Activated CD4-positive, alpha-beta T cell treated with anti-CD3 and anti-CD28 coated beads, Interleukin-2, amount 10 ng/mL, durations not matched to agents 24 days and 14 days (primary cell): ENCODE measurements around the gene EIF4H. TPM values are rescaled to one million over a fixed set of nuclear protein-coding genes. Genes with fewer than 3 reads are reported as not detected.
"Not testable (repeated sequence)": the region's sequence is repeated elsewhere in the genome, so short reads cannot be mapped to it uniquely, and the experiment has no call there.

Source experiments
- DNase-seq: peaks from one replicate; pipeline ENCODE4 v3.0.0; 2022
- H3K27ac Mint-ChIP-seq: one replicate; pipeline ENCODE4 v1.8.0; 2022; ENCODE audit warnings: mild to moderate bottlenecking, mixed read lengths
- H3K27me3 Mint-ChIP-seq: one replicate; pipeline ENCODE4 v1.8.0; 2022; ENCODE audit warnings: mixed read lengths
- H3K36me3 Mint-ChIP-seq: one replicate; pipeline ENCODE4 v1.8.0; 2022; ENCODE audit warnings: low read depth, mild to moderate bottlenecking, mixed read lengths
- H3K4me1 Mint-ChIP-seq: one replicate; pipeline ENCODE4 v1.8.0; 2021; ENCODE audit warnings: mixed read lengths
- H3K4me3 Mint-ChIP-seq: one replicate; pipeline ENCODE4 v1.8.0; 2022; ENCODE audit warnings: mild to moderate bottlenecking, moderate library complexity, mixed read lengths
- H3K9me3 Mint-ChIP-seq: one replicate; pipeline ENCODE4 v1.8.0; 2021; ENCODE audit warnings: mixed read lengths
- intact Hi-C: fragments of 100-400 bp; cut with micrococcal nuclease; formaldehyde crosslinking; loops from one replicate; pipeline ENCODE4 v1.15.1; 2023
- total RNA-seq: library from RNA; stranded (reverse); gene quantifications from 2 replicates; pipeline ENCODE4 v1.2.3, GENCODE V29; 2022

The EIF4H gene
- total RNA-seq, 1 donor from 2014 or later: 389 TPM

DNA sequence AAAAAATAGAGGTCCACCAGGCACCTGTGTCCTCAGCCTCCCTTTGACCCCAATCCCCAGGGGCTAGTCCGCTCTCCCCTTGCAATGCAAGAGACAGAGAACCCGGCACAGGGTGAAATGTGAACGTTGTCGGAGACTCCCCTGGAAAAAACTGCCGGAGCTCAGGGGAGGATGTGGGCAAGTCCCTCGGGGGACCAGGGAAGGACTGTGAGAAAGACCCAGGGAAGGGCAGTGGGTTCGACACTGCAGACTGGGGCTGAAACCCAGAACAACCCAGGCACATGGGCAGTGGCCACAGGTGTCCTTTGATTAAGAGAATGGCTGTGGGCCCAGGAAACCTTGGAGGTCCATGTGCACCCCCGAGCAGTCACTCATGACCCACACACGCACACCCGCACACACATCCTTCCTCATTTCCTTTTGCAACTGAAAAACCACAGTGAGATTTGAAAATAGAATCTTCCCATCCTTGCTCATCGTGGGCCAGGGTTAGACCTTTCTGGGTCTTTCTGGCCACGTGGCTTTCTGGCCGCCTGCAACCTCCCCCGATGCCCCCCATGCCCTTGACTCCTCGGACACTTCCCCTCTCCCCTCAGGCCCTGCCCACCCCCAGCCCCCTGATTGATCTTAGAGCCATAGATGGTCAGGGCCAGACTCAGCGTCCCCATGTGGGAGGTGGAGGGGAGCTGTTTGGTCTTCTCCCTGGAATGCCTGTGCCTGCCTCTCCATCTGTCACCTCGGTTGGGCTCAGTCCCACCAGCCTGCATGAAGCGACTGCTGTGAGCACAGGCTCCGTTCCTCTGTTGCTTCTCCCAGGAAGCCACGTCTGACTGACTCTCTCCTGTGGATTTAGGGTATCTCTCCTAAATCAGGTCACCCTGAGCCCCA, 43.5 kb downstream of the EIF4H start:
- Mint-ChIP-seq H3K27me3 (no peaks in the 10 kb centered on the region), H3K4me1 (peaks cover 23% of the 10 kb centered on the region), H3K9me3 (no peaks in the 10 kb centered on the region), H3K4me3 (peak overlapping the region; percentile 55), H3K27ac (peak overlapping the region; percentile 86), H3K36me3 (peaks cover 8% of the 10 kb centered on the region)
- DNase-seq: peak; percentile 76
- intact Hi-C loops: no loop called here

DNA sequence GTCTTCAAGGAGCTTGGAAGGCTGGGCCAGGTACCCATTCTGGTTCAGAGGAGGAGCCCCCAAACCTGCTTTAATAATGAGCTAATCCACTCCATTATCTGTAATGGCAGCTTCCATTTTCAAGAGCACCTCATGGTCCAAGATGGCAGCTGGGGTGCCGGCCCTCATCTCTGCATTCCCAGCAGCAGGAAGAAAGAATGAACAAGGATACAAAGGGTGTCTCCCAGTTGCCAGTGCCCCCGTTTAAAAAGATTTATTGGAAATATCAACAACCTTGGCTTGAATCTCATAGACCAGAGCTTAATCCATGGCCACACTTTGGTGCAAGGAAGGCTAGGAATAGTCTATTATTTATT, 44.2 kb downstream of the EIF4H start:
- Mint-ChIP-seq H3K27ac (peak overlapping the region; percentile 86), H3K4me3 (peak overlapping the region; percentile 55), H3K9me3 (no peaks in the 10 kb centered on the region), H3K27me3 (no peaks in the 10 kb centered on the region), H3K4me1 (peaks cover 23% of the 10 kb centered on the region), H3K36me3 (peaks cover 8% of the 10 kb centered on the region)
- intact Hi-C loops: no loop called here
- no peak for DNase-seq

DNA sequence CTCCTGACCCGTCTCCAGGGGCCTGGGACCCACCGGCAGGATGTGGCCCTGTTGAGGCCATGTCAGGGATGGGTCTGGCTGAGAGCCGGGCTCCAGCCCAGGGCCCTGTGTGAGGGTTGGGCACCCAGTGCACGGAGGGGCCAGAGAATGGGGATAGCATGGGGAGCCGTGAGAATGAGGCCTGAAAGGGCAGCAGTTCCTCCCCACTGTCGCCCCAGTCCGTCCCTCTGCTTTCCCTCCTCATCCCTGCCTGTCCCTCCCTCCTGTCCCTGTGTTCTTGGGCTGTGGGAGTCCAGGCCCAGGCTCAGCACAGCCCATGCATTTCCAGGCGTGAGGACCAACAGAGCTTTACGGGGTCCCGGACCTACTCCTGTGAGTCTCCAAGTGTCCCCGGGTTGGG, 45.3 kb downstream of the EIF4H start:
- no peak overlapping the region for H3K27ac Mint-ChIP-seq
- H3K9me3 Mint-ChIP-seq: no peaks in the 10 kb centered on the region
- intact Hi-C loops: no loop called here
- no peak for DNase-seq
- no peak overlapping the region for H3K4me3 Mint-ChIP-seq
- peaks cover 23% of the 10 kb centered on the region for H3K4me1 Mint-ChIP-seq
- peaks cover 9% of the 10 kb centered on the region for H3K36me3 Mint-ChIP-seq
- H3K27me3 Mint-ChIP-seq: no peaks in the 10 kb centered on the region

GRCh38 chr7:74220229-74220628, 46.1 kb downstream of the EIF4H start:
- intact Hi-C loops: no loop called here
- Mint-ChIP-seq H3K27ac (no peak overlapping the region), H3K9me3 (no peaks in the 10 kb centered on the region), H3K27me3 (no peaks in the 10 kb centered on the region), H3K36me3 (peaks cover 10% of the 10 kb centered on the region), H3K4me1 (peaks cover 23% of the 10 kb centered on the region), H3K4me3 (no peak overlapping the region)
- no peak for DNase-seq

GRCh38 chr7:74221713-74222112, 47.6 kb downstream of the EIF4H start:
- intact Hi-C loops: no loop called here
- Mint-ChIP-seq H3K27me3 (no peaks in the 10 kb centered on the region), H3K4me1 (peaks cover 20% of the 10 kb centered on the region), H3K4me3 (no peak overlapping the region), H3K36me3 (peaks cover 17% of the 10 kb centered on the region), H3K9me3 (no peaks in the 10 kb centered on the region), H3K27ac (no peak overlapping the region)
- no peak for DNase-seq

DNA sequence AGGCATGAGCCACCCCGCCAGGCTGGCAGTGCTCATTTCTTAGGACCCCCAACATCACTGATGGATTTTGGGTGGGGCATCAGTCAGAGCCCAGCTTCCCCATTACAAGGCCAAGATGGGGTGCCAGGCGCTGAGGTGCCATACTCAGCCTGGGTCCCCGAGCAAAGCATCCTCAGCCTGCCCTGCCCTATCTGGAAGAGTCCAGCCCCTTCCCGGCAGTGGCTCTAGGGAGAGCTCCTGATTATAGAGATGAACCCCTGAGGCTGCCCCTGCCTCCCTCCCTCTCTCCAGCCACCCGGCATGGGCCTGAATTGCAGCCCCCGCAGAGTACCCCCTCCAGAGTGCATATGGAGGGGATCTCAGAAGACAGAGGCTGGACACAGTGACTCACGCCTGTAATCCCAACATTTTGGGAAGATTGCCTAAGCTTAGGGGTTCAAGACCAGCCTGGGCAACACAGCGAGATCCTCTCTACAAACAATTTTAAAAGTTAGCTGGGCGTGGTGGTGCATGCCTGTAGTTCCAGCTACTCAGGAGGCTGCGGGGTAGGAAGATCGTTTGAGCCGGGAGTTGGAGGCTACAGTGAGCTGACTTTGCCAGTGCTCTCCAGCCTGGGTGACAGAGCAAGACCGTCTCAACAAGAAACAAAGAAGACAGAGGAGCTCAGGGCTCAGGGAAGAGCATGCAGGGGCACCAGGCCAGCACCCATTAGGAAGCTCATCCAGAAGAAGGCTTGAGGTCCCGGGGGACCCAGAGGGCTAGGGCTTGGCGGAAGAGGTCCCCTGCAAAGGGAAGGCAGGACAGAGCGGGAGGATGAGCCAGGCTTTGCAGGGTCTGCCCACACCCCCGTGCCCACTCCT, 48.9 kb downstream of the EIF4H start:
- Mint-ChIP-seq H3K27me3 (no peaks in the 10 kb centered on the region), H3K4me3 (no peak overlapping the region), H3K4me1 (peaks cover 10% of the 10 kb centered on the region), H3K36me3 (peaks cover 19% of the 10 kb centered on the region), H3K9me3 (no peaks in the 10 kb centered on the region), H3K27ac (no peak overlapping the region)
- intact Hi-C loops: no loop called here
- no peak for DNase-seq

DNA sequence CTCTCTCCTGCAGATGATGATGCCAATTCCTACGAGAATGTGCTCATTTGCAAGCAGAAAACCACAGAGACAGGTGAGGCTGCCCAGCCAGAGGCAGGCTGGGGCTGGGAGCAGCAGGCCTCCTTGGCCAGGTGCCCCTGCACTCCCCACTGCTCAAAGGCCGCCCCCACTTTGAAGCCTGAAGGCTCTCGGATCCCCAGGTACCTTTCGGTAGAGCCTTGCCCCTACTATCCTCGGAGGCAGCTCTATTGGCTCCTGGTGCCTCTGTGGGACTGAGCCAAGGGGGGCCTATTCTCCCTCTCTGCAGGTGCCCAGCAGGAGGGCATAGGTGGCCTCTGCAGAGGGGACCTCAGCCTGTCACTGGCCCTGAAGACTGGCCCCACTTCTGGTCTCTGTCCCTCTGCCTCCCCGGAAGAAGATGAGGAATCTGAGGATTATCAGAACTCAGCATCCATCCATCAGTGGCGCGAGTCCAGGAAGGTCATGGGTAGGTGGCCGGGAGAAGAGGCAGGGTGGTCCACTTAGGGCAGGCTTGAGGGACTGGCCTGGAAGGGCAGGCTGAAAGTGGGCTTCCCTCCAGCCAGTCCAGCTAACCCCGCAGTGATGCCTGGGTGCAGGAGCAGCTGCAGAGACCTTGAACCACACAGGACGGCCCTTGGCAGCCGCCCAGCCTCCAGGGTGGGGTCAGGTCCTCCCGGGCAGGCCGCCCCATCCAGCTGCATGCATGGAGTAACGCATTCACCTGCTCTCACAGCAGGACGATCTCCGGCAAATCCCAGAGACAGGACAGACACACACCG, 49.8 kb downstream of the EIF4H start:
- Mint-ChIP-seq H3K4me1 (peaks cover 7% of the 10 kb centered on the region), H3K27me3 (no peaks in the 10 kb centered on the region), H3K27ac (no peak overlapping the region), H3K9me3 (no peaks in the 10 kb centered on the region), H3K36me3 (peaks cover 15% of the 10 kb centered on the region), H3K4me3 (no peak overlapping the region)
- no peak for DNase-seq
- intact Hi-C loops: no loop called here

- Mint-ChIP-seq H3K36me3 (peaks cover 20% of the 10 kb centered on the region), H3K27me3 (no peaks in the 10 kb centered on the region), H3K9me3 (no peaks in the 10 kb centered on the region), H3K27ac (no peak overlapping the region), H3K4me1 (peaks cover 7% of the 10 kb centered on the region), H3K4me3 (no peak overlapping the region)
- intact Hi-C loops: no loop called here
- no peak for DNase-seq
Measured at GRCh38 chr7:74224511-74224832, 50.3 kb downstream of the EIF4H start.

DNA sequence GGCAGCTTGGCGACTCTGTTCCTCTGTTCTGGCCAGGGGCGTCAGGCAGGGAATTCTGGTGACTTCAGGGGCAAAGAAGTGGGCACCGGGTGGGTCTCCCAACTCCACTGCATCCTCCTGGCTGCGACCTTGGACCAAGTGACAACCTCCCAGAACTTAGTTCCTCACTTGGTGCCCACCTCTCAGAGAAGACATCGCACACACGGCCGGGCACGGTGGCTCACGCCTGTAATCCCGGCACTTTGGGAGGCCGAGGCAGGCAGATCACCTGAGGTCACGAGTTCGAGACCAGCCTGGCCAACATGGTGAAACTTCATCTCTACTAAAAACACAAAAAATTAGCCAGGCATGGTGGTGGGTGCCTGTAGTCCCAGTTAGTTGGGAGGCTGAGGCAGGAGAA, 50.8 kb downstream of the EIF4H start:
- H3K36me3 Mint-ChIP-seq: peaks cover 21% of the 10 kb centered on the region
- H3K27me3 Mint-ChIP-seq, H3K4me3 Mint-ChIP-seq, H3K4me1 Mint-ChIP-seq, H3K9me3 Mint-ChIP-seq, DNase-seq, intact Hi-C loops, H3K27ac Mint-ChIP-seq: not testable (repeated sequence)

GRCh38 chr7:74225400-74225799, 51.2 kb downstream of the EIF4H start:
- peaks cover 24% of the 10 kb centered on the region for H3K36me3 Mint-ChIP-seq

GRCh38 chr7:74226633-74227032, 52.5 kb downstream of the EIF4H start:
- Mint-ChIP-seq H3K27me3 (no peaks in the 10 kb centered on the region), H3K9me3 (no peaks in the 10 kb centered on the region), H3K4me3 (no peak overlapping the region), H3K27ac (peak overlapping the region; percentile 49), H3K4me1 (peaks cover 12% of the 10 kb centered on the region), H3K36me3 (peaks cover 34% of the 10 kb centered on the region)
- no peak for DNase-seq
- intact Hi-C loops: no loop called here

More at GRCh38 chr7:74225400-74225799, 51.2 kb downstream of the EIF4H start:
- no peak overlapping the region for H3K27ac Mint-ChIP-seq
- H3K9me3 Mint-ChIP-seq: no peaks in the 10 kb centered on the region
- no peak for DNase-seq
- intact Hi-C loops: no loop called here
- H3K4me3 Mint-ChIP-seq: no peak overlapping the region
- H3K27me3 Mint-ChIP-seq: no peaks in the 10 kb centered on the region
- H3K4me1 Mint-ChIP-seq: peaks cover 7% of the 10 kb centered on the region

- no peaks in the 10 kb centered on the region for H3K9me3 Mint-ChIP-seq
- no peak for DNase-seq
- no peak overlapping the region for H3K27ac Mint-ChIP-seq
- H3K4me1 Mint-ChIP-seq: peaks cover 12% of the 10 kb centered on the region
- peaks cover 45% of the 10 kb centered on the region for H3K36me3 Mint-ChIP-seq
- intact Hi-C loops: no loop called here
- no peak overlapping the region for H3K4me3 Mint-ChIP-seq
- H3K27me3 Mint-ChIP-seq: no peaks in the 10 kb centered on the region
Measured at GRCh38 chr7:74228951-74229900, 55.1 kb downstream of the EIF4H start.
